ENCODE data around the gene MYL3.

The MYL3 gene

DNA sequence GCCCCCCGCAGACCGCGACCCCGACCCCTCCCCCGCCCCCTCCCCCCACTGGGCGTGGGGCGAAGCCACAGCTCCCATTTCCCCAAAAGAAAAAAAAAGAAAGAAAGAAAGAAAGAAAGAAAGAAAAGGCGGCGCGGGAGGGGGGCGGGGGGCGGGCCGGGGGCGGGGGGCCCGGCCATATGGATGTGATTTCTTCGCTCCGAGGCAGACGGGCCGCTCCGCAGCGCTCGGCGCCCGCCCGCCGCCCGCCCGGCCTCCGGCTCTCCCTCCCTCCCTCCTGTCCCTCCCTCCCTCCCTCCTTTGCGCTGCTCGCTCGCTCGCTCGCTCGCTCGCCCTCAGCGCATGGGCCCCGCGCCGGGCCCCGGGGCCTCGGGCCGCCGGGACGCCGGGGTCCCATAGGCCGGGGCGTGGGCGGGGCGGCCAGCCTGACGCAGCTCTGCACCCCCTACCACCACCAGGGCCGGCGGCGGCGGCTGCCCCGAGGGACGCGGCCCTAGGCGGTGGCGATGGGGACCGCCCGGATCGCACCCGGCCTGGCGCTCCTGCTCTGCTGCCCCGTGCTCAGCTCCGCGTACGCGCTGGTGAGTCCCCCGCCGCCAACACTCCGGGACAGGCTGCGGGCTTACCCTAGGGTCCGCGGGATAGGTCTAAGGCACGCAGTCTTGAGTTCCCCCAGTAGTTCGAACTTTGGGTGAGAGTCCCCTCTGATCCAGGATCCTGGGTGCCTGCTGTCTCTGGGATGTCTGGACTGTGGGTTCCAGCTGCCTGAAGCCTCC, 20.0 kb upstream of the MYL3 start:
- no peak for DNase-seq (ENCODE audit: low read depth in 2 of 2)

DNA sequence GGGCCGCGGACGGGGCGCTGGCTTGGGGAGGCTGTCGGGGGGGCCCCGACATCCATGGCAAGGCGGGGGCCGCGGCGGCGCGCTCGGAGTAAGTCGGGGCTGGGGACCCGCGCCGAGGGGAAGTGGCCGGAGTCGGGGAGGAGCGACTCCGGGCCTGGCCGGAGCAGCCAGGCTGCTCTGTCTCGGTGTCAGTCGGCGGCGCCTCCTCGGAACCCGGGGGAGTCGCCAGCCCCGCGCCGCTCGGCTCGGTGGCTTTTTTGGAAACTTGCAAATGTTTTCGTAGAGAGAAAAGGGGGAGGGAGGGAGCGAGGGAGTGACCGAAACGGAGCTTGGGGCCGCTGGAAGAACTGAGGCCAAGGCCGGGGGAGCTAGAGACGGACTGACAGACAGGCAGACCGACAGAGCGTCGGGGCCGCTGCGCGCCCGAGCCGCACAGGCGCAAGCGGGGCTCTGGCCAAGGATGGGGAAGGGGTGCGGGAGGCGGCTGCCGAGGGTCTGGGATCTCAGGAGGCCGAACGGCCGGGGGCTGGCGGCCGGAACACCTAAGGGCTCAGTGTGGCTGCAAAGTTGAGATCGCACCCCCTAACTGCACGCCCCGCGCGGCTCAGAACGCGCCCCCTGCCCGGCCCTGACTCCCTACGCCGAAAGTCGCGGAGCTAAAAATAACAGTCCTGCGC, 19.3 kb upstream of the MYL3 start:
- no peak for DNase-seq (ENCODE audit: low read depth in 2 of 2)

DNA sequence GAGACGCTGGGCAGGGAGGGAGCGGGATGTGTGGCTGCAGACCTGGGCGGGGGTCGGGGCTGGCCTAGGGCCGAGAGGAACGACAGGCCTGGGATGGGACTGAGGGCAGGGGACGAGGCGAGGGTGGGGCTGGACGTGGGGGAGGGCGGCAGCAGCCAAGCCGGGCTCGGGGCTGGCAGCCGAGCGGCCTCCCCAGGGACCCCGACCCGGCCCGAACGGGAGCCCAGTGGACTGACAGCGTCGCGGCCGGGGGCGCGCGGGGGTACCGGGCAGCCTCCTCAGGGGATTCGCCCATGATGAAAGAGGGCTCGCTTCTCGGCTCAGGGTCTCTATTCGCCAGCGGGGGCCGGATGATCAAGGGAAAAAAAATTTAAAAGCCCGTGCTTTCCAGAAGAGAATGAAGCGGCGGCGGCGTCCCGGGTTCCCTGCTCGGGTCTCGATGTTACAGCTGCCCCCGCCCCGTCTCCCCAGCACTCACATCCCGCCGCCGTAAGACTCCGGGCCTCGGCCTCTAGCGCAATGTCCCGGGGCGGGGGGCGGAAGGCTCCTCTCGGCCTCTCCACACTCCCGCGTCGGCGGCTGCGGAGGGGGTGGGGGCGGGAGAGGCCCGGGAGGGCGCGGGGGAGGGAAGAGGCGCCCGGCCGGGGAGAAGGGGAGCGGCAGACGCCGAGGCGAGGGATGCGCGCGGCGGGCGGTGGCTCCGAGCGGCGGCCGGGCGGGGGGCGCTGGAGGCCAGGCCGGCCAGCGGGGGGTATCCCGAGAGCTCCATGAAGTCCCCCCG, 18.5 kb upstream of the MYL3 start:
- no peak for DNase-seq (ENCODE audit: low read depth in 2 of 2)

DNA sequence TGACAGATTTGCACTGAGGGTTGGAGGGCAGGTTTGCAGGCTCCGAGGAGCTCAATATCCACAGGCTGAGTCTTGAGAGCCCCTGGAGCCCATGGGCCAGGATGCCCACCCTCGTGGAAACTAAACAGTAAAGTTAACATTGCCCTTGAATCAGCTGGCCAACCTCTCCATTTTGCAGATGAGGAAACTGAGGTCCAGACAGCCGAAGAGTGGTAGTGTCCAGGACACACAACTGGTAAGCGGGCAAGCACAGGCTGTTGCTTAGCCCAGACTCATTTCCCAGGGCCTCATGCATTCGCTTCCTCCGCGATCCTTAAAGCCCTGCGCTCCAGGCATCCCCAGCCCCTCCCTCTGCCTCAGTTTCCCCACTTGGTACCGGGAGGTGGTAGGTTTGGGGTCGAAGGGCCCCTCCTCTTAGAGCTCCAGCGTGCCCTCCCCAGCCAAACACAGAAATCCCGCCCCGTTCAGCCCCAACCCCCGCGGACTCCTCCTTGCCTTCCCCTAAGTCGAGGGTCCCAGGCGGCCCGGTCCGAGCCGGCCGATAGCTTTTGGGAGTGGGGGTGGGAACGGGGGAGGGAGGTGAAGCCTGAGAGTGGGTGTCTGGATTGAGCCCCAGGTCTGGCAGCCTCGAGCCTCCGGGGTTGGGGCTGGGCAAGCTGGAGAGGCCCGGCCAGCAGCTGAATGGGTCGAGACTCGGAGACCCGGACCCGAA, 17.8 kb upstream of the MYL3 start:
- DNase-seq (ENCODE audit: low read depth in 2 of 2): no peak

DNA sequence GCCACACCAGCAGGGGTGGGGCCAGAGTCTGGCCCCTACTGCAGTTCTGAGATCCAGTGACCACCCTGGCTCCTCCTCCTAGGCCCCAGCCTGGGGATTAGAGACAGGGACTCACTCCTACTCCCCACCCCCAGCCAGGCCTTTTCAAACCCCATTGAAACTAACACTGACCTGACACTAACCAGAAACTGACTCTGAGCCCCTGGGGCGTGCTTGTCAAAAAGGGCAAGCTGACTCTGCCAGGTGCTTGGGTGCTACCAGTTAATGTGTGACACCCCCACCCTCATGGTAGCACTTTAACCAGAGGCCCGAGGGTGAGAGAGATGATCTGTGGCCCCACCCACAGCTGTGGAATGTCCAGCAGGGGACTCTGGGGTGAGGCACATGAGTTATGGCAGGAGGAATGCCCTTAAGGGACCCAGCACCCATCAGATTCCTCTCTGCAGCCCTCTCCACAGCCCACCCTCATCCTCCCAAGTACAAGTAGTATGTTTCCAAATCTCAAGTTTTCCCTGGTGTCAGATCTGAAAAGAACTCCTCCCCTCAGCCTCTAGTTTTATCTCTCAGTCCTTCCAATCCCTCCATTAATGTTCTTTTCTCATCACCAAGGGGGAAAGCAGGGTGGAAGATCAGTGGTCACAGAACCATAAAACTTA, 15.7 kb upstream of the MYL3 start:
- DNase-seq (ENCODE audit: low read depth in 2 of 2): no peak

DNA sequence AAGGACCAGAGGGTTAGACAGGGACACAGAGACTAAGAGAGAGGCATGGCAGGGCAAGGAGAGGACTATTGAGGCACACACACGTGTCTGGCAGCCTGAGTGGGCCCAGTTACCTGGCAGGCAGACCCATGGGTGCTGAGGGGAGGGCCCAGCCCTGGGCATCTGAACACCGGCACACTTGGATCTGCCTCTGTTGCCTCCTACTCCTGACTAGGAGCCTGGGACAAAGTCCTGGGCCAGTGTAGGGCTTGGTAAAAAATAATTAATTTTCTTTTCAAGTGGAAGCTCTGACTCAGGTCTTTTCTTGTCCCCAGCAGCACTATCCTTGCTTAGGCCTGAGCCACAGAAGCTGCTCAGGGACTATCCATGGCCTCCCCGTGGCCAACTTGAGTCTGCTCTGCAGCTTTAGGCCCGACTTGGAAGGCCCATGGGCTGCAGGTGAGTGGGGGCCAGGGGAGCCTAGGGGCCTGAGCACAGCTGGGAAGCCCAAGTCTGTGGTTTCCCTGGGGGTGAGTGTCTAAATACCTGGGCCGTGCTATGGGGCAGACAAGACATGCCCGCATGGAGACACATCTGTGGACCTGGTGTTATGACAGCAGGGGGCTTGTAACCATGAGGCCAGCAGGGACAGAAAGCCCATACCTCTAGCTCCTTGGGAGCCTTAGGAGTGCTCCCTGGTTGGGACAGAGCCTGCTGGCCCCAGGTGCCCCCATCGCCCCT, 14.3 kb upstream of the MYL3 start, which contains the start of gene PTH1R:
TSS of gene PTH1R (plus strand) at position 316 of the 720 bp plus-strand sequence. CDS start 5,839 bp downstream, outside the sequence.
- no peak for DNase-seq (ENCODE audit: low read depth in 2 of 2)

DNA sequence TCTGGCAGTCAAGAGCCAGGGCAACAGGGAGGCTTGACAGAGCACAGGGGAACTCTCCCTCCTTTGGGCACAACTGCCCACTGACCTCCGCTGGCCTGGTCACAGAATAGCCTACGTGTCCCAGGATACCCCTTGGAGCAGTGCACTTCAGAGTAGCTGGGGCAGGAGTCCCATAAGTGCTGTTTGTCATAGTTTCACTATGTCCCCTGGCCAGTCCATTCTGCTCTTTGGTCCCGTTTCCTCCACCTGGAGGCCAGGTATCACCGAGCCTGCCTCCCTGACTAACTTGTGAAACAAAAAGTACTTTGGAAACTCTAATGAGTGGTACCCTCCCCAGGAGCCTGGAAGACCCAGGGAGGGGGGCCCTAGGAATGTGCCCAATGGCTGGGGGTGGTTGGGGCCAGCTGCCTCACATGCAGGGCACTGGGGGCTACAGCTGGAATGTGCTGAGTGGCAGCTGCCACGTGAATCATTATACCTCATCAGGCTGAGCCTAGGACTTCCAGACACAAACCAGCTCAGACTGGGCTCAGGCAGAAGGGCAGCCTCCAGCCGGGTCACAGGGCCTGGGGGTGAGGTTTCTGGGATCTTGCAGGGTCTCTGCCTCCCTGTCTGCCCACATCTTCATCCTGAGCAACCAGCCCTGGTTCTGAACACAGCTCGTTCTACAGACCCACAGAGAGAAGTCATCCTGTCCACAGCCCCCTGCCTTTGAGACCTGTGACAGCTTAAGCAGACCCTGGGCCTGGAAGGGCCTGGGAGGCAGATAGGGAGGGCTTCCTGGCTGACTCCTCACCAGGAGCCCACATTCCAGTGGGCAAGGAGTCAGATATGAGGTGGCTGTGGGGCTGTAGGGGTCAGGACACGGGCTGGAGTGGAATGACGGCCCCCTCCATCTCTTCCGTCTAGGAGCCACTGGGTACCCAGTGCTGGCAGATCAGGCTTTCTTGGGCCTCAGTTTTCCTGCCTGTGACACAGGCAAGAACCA, 13.4 kb upstream of the MYL3 start:
- no peak for DNase-seq (ENCODE audit: low read depth in 2 of 2)

DNA sequence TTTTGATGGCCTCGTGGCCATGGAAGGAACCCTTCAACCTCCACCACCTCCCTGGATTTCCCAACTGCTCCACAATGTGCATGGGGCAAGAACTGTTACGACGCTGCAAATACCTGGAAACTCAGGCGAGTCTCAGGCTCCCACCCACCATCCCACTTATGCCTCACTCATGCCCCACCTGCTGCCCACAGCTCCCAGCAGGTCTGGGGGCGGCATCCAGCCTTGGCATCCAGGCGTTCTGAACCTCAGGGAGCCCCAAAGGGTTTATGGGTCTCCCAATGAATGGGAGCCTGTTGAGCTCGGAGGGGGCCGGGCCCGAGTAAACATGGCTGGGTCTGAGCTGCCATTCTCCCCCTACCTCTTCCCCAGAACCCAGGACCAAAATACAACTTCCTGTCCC, 12.3 kb upstream of the MYL3 start:
- no peak for DNase-seq (ENCODE audit: low read depth in 2 of 2)

DNA sequence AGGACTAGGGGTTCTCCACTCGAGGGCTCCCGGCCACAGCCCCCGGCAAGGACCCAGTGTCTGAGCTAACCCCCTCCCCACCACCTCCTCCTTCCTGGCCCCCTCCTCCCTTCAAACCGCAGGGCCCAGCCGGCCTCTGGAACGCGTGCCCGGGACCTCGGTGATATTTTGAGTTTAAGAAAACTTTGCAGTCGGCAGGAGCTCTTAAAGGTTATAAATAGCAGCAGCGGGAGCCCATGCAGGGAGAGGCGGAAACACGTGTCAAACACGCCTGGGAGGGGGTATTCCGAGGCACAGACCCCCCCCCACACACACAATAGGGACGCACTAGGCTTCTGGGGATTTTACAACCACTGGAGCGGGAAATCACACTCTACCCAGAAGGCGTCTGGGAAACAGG, 11.2 kb upstream of the MYL3 start:
- DNase-seq (ENCODE audit: low read depth in 2 of 2): no peak

DNA sequence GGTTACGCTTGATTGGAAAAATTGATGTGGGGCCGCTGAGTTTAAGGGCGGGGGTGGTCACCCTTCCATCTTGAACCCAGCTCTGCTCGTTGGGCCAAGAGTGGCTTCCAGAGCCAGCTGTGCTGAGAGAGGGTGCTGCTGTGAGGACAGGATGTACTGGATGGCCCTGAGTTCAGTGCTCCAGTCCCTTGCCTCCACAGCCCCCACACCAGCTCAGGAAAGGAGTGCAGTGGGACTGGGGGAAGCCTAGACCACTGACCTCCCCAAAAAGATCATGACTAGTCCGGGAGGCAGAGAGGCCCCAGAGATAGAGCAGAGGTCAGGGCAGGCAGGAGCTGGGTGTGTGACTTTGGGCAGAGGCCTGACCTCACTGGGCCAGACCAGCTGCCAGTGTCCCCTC, 10.3 kb upstream of the MYL3 start:
- no peak for DNase-seq (ENCODE audit: low read depth in 2 of 2)

DNA sequence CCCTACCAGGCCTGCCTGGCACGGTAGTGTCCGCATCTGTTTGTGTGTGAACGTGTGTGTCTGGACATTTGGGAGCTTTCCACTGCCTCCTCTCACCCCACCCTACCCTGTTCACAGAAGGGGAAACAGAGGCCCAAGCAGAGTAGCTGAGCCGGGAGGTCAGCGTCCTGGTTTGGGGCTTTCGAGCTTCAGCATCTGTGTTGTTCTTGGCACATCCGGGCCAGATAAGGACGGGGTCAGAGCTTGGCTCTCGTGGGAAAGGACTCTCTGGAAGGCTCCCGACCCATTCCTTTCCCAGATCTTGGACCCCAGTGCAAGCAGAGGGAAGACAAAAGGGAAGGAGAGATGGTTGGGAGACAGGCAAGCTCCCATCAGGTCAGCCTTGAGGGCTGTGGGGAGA, 8.0 kb upstream of the MYL3 start:
- no peak for DNase-seq (ENCODE audit: low read depth in 2 of 2)

DNA sequence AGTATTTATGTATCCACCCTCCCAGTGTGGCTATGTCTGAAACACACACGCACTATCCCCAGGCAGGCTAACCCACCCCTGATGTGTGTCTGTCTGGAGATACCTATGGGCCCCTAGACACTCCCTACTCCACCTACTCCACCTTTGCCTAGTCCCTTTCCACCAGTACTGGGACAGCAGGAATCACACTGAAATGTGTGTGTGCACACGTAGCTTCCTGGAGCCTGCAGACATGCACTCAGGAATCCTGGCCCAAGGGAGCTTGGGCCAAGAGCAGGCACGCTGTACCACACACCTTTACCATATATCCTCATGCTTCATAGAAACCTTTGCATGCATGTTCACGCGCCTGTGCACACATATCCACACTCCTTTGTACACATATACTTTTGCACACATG, 7.4 kb upstream of the MYL3 start:
- DNase-seq (ENCODE audit: low read depth in 2 of 2): no peak

DNA sequence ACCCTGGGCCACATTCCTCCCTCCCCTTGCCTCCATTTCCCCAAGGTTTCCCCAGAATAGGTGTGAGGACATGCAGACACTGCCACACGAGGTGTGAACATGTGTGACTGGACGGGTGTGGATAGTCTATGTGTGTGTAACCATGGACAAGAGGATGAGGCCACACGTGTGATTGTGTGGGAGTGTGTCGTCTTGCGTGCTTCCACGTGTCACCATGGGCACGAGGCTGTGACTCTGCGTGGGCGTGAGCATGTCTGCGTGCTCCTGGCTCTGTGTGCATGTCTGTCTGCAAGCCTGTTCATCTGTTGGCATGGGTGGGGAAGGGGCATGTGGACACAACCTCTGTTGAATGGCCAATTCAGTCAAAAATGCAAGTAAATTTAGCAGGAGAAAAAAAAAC, 6.2 kb upstream of the MYL3 start:
- DNase-seq (ENCODE audit: low read depth in 2 of 2): no peak

DNA sequence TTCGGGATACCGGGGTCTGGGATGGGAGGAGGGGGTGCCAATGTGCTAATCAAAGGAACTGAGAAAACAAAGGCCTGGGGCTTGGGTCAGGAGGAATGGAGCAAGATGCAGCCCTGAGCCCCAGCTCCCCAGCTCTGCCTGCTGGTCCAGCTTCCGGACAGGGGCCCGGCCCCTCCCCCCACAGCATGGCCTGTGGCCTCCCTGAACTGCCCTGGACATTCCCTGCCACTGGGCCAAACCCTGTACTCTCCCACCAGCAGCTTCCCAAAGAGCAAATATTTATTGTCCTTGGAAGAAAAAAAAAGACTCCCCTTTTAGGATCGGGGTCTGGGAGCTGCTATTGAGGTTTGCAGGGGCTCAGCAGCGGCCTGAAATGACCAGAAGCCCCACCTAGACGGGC, 5.7 kb upstream of the MYL3 start:
- DNase-seq (ENCODE audit: low read depth in 2 of 2): no peak

DNA sequence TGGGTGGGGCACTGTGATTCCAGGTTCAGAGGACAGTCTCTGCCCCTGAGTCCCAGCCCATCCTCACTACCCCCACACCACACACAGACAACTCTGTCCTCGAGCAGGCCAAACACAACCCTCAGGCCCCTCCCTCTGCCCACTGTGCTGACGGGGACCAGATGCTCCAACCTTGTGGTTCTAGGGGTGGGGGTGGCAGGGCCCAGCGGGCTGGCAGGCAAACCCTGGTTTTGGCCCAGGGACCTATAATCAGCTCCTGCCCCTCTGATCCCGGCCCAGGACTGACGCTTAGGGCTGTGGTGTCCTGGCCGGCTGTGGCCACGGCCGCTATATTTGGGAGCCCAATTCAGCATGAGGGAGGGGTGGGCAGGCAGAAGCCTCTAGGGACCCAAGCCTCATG, 5.0 kb upstream of the MYL3 start:
- no peak for DNase-seq (ENCODE audit: low read depth in 2 of 2)

DNA sequence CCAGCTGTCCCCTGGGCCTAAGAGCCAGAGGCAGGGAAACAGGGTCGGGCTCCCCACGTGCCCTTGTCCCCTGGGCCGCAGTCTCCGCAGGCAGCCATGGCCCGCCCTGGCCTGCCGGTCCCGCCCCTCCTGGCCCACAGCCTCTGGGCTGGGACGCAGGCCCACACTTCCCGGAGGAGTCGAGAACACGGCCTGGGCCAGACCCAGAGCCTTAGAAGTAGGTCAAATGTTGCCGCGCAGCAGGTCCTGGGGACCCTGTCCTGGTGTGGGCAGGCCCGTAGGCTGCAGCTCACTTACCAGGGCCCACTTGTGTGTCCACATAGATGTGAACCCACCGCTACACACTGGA, 4.3 kb upstream of the MYL3 start:
- no peak for DNase-seq (ENCODE audit: low read depth in 2 of 2)

DNA sequence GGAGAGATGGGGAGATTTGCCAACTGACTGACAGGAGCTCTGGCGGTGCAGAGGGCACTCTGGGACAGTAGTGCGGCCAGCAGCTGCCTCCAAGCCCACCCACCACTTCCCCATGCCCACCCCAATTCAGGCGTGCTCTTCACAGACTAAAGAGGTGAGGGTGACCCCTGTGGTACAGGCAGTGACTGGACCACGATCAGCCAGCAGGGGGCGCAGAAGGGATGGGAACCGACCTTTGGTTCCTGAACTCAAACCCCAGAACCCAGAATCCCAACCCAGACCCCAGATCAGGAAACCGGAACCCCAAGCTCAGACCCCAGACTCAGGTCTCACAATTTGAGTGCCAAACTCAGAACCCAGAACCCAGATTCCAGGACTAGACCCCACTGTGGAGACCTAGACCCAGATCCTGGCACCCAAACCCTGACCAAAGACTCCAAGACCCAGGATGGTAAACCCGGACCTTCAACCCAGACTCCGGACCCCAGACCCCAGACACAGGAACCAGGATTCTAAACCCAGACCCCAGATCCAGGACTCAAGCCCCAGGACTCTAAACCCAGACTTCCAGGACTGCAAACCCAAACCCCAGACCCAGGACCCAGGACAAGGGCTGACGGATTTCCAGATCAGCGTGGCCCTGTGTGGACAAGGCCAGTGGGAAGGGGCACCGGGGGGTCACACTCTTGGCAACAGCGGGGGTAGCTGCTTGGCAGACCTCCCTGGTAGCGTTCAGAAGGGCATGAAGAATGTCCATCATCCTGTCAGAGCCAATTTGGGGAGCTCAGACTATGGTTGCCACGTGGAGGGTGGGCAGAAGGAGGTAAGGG, 3.7 kb upstream of the MYL3 start:
- DNase-seq (ENCODE audit: low read depth in 2 of 2): no peak

DNA sequence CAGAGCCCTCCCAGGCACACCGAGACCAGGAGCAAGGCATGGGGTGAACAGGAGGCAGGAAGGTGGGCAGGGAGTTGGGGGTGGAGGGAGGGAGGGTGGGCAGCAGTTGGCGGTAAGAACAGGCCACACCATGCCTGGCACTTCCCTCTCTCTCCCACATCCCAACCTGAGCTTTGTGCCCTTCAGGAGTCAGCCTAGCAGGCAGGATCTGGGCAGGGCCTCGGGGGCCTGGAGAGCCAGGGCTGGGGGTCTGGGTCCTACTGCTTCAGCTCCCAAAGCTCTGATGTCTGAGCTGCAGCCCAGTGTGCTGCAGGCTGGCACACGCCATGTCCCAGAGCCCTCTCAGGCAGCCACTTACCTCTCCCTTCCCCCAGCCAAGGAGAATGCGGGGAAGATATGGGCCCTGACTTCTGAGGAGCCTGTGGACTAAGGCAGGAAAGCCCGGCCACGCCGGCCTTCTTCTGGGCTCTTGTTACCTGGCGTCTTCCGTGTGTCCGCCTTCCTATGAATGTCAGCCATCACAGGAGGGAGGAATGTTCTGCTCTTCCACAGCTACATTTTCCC, 2.9 kb upstream of the MYL3 start:
- no peak for DNase-seq (ENCODE audit: low read depth in 2 of 2)

DNA sequence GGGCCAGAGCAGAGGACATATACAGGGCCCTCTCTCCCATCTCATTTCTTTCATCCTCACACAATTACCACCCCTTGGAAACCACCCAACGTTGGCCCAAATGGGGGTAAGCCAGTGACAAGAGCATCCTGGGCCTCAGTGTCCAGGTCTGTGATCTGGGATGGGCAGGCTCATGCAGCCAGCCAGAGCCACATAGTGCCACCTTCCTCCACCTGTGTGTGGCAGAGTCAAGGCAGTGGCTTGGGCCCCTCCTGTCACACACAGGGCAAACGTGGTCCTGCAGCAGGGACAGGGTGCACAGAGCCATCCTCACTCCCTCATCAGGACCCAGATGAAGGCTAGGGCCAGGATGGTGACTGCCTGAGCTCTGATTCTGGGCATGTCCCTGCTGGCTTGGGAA, 2.3 kb upstream of the MYL3 start:
- DNase-seq (ENCODE audit: low read depth in 2 of 2): no peak
